SW480 (cell line): ENCODE results near the gene ARNT2.

ENCODE experiments used
- DNase-seq: peaks from one replicate; pipeline ENCODE4 v3.0.0-alpha.2; 2016; ENCODE audit warnings: low spot score

The ARNT2 gene

DNA sequence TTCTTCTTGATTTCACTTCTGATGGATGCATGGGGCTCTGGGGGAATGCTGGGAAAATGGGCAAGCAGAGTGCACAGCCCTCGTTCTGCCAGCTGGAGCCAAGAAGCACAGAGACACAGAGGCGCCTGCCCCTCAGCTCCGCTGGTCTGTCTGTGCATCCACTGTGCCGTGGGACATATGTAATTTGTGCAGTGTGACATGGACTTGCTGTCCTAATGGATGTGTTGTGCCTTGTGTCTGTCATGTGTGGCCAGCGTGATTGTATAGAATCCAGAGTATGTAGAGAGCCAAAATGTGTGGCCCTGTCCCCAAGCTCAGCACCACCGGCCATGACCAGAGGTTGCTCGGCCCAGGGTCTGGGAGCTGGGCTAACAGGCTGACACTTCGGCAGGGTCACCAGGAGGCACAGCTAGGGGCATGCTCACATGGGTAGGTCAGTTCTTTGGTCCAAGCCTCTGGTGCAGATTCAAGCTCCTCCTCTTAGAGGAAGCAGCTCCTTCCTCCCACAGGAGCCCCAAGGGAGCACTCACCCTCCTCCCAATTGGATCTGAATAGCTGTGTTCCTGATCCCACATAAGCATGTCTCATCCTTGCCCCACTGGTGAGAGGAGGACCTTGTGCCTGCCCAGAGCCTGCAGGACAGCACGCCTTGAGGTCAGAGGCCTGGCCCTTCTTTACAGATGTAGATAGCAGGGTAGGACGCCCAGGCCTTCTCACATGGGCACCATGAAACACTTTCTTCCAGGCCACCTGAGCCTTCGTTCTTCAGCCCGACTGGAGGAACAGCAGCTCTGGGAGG lies 190.1 kb downstream of the ARNT2 start:
- no peak for DNase-seq

DNA sequence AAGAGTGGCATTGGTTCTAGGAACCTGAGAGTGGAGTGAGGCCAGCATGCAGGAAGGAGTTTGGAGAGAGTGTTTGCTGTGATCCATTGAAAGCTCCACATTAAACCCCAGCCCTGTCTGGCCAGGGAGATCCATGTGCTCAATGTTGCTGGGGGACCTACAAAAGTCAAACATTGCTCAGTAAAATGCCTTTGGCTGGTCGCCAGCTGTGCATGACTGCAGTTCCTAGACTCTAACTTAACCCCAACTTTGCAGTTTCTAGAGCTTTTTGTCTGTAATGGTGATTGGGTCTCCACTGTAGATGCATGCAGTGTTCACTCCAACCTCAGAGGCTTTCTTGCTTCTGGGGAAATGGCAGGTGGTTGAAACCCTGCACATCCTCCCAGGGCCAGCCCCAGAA lies 191.2 kb downstream of the ARNT2 start:
- DNase-seq, result no peak

DNA sequence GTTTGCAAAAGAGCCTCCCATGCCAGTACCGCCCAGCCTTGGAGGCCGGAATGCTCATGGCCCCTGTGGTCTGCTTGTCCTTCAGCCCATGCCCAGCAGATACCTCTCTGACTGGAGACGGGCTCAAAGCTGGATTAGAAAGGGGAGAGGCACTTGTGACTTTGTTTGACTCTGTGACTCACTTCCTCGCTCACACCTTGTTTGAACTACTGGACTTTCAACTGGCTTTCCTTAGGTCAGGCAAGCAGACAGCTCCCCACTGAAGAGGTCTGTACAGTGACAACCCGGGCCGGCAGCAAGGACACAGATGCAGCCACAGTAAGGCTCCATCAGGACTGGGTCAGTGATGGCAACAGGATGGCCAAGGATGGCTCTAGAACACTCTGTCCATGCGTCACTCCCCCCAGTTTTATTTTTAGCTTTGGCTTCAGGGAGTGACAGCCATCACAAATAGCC lies 192.4 kb downstream of the ARNT2 start:
- no peak for DNase-seq

GRCh38 chr15:80597076-80597475 lies 192.9 kb downstream of the ARNT2 start:
- no peak for DNase-seq

DNA sequence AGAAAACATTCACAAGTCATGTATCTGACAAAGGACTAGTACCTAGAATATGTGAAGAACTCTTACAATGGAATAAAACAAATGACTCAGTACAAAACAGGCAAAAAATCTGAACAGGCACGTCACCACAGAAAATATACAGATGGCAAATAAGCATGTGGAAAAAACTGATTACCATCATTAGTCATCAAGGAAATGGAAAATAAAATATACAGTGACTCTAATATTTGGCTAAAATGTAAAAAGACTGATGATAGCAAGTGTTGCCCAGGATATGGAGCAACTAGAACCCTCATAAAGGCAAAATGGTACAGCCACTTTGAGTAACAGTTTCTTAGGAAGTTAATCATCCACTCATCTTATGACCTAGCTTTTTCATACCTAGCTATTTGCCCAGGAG lies 195.2 kb downstream of the ARNT2 start:
- DNase-seq, result no peak

- DNase-seq, result no peak
Observed at GRCh38 chr15:80600626-80601025, 196.4 kb downstream of the ARNT2 start.

DNA sequence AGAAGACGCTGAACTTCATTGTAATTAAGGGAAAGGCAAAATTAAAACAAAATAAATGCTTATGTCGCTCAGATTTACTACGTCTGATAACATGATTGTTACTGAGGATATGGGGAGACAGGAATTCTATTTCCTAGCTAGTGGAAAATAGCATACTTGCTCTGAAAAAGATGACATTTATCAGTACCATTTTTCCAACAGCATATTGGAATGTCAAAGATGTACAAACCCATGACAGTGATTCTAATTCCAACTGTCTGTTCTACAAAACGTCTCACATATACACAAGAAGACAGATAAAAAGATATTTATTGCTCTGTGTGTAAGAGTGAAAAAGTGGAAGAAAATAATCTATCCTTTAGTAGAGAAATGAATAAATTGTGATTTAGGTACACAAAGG lies 197.1 kb downstream of the ARNT2 start:
- no peak for DNase-seq

DNA sequence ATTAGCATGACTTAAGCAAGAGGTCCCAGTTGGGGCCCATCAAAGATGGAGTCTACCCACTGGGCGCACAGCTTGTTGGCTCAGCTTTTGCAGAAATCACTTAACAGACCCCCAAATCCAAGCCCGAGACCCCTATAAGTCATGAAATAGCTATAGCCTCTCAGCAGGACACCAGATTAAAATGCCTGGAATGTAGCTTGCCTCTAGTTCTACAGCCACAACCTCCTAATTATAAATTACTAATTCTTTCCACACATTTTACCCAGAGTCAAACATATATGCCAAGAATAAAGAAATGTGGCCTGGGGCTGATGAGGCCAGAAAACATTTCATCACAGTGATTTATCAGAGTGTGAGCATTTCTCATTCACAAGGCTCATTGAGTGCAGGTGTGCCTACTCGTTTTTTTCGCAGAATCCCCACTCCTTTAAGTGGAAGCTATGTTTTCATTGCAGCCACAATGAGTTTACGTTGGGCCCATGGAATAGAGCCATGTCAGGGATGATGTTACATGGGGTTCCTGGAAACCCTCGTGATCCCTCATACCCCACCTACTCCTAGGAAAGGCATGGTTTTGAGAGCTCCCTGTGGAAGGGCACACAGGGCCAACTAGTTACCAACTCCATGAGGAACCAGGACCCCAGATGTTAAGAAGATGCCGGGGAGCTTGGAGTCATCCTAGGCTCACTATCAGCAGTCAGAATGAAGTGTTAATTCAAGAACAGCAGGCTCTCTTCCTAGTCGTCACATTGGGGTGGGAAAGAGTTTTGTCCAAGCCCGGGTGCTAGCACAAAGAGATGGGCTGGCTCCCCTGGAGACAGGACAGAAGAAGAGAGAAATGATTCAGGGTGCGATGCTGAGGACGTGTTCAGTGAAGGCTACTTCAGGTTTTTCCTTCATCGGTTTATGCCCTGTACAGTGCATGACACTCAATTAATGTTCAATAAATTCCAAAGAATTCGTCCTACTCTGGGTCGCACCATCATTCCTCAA lies 200.7 kb downstream of the ARNT2 start:
- DNase-seq, result no peak

DNA sequence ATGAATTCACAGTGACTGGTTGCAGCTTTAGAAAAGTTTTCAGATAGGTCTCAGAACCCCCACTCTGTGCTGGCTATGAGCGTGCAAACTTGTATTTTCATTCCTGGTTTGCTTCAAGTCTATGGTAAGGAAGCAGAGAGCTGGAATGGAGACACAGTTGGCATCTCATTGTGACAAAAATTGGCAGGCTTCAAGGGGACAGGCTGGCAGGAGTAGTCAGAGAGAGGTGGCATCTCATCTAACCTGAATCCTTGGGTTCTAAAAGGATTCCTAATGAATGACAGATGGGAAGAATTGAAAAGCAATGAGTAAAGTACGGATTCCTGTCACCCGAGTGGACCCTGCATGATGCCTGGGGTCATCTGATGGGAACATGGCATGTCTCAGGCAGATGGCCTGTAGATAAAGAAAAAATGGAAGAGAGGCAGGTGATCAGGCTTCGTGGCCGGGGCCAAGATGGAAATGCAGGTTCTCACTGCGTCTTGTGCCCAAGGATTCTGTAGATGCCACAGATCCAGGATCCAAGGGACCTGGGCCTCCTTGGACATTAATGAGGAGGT lies 201.5 kb downstream of the ARNT2 start:
- no peak for DNase-seq

DNA sequence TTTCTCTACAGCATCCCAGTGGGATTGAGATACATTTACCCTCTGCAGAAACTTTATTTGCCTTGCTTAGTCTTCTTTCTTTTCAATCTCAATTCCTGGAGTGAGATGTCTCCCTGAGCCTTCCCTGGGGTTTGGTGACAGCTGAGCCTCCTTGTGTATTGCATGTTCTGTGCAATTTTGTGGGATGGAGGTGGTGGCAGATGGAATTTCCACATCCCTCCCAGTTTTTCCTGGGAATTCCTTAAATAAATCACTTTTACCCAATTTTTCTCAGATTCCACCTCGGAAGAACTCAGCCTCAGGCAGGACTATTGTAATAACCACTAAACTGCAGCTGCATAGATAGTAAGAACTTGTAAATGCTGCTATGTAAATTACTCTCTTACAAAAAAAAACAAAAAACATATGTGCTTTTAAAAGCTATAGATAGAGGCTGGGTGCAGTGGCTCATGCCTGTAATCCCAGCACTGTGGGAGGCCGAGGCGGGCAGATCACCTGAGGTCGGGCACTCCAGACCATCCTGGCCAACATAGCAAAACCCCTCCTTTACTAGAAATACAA lies 202.4 kb downstream of the ARNT2 start:
- no peak for DNase-seq

GRCh38 chr15:80607287-80607980 lies 203.3 kb downstream of the ARNT2 start:
- DNase-seq, result no peak

DNA sequence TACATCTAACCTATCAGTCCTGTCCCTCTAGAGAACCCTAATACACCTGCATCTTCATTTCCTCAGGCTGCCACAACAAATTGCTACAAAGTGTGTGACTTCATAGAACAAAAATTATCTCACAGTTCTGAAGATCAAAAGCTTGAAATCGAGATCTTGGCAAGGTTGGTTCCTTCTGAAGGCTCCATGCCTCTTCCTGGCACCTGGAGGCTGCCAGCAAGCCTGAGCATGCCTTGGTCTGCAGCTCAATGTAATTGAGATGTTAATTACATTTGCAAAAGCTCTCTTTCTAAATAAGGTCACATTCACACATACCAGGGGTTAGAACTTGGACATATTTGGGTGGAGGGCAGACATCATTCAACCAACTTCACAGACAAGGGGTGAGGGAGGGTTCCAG lies 204.5 kb downstream of the ARNT2 start:
- no peak for DNase-seq

DNA sequence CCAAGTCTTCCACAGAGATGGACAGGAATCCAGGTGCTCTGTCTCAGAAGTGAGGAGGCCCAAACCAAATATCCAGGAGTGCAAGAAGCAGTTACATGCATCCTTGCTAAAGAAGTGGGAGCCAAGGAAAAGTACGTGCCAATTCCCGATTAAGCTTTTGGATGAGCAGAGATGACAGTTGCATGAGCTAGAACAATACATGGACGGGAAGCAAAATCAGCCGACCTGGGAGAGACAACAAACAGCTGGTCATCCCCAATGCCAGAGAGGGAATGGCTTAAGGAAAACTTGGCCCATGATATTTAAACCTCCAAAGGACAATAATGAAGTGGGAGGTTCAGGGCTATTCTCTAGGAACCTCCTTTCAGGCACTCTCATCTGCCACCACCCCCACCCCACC lies 204.9 kb downstream of the ARNT2 start:
- DNase-seq, result no peak

GRCh38 chr15:80609512-80609946 lies 205.3 kb downstream of the ARNT2 start:
- no peak for DNase-seq

GRCh38 chr15:80611543-80612080 lies 207.4 kb downstream of the ARNT2 start:
- no peak for DNase-seq

DNA sequence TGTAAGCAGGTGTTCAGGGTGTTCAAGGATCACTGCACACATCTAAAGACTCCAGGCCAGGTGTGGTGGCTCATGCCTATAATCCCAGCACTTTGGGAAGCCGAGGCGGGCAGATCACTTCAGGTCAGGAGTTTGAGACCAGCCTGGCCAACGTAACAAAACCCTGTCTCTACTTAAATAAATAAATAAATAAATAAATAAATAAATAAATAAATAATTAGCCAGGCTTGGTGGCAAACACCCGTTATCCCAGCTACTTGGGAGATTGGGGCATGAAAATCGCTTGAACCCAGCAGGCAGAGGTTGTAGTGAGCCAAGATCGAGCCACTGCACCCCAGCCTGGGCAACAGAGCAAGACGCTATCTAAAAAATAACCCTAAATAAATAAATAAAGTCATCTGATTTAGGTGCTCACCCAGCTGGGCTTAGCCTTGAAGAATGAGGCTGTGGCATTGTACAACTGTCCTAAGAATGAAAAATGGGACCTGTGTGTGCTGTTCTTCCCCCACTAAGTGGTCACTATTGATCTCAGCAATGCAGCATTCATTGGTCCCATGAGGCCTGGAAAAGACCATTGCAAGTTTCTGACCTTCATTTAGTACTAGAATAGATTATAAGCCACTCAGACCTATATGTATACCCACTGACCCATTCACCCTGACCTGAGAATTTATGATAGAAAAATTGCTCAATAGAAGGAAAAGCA lies 208.1 kb downstream of the ARNT2 start:
- DNase-seq, result no peak

- no peak for DNase-seq
Observed at GRCh38 chr15:80613762-80614365, 209.7 kb downstream of the ARNT2 start.

- DNase-seq, result no peak
Observed at GRCh38 chr15:80614711-80615360, 210.7 kb downstream of the ARNT2 start.

DNA sequence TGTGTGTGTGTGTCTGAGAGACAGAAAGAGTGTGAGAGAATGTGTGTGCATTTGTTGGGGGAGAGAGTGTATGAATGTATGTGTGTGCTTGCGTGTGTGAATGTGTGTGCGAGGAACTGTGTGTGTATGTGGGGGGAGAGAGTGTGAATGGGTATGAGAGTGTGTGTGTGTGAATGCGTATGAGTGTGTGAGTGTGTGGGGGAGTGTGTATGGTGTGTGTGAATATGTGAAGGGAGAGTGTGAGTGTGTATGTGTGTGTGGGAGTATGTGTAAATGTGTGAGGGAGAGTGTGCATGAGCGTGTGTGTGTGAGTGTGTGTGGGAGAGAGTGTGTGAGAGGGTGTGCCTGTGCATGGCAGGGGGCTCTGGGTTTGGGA lies 211.2 kb downstream of the ARNT2 start:
- no peak for DNase-seq
